GM12891 (cell line): ENCODE data around the gene PPP1R13B.

Experiments used
- PAX5 ChIP-seq: IDR thresholded peaks from 2 replicates; pipeline ENCODE4 v1.6.1; 2011; ENCODE audit warnings: low read length, moderate library complexity, mild to moderate bottlenecking; ENCODE audit not compliant: insufficient read depth, severe bottlenecking
- POLR2A ChIP-seq: IDR thresholded peaks from 2 replicates; pipeline ENCODE4 v1.6.1; 2011; ENCODE audit warnings: low read depth, low read length, control low read depth
- POLR2AphosphoS5 ChIP-seq: IDR thresholded peaks from 2 replicates; pipeline ENCODE4 v1.6.1; 2011; ENCODE audit warnings: low read depth, low read length, control low read depth
- POU2F2 ChIP-seq: IDR thresholded peaks from 2 replicates; pipeline ENCODE4 v1.6.1; 2011; ENCODE audit warnings: low read depth, mild to moderate bottlenecking, control low read depth, low read length, moderate library complexity
- SPI1 ChIP-seq: IDR thresholded peaks from 2 replicates; pipeline ENCODE4 v1.6.1; 2011; ENCODE audit warnings: low read depth, low read length, control low read depth
- TAF1 ChIP-seq: IDR thresholded peaks from 2 replicates; pipeline ENCODE4 v1.6.1; 2011; ENCODE audit warnings: low read depth, low read length, control low read depth

DNA sequence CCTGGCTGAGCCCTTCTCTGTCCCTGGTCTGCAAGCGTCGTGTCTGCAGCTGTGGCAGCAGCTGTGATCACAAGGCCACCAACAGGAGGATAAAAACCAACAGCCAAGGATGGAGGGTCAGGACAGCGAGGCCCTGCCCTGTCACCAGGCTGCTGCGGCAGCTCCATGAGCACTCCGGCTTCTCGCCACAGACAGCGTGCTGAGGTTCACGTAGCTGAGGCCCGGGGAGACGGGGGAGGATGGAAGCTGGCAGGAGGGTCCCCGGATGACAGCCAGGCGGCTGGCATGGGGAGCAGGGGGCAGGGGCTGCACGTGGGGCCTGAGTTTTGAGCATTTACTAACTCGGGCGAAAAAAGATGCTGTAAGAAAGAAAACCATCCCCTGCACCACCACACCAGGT is 137.6 kb downstream of the PPP1R13B start:
- TF ChIP-seq TAF1 (no peak), POLR2AphosphoS5 (no peak), POLR2A (no peak), PAX5 (no peak), SPI1 (no peak), POU2F2 (no peak)
